Astrocyte of the cerebellum (primary cell): ENCODE results near the gene FBXL4.

ENCODE experiments used
- DNase-seq: peaks from one replicate; pipeline ENCODE4 v3.0.0-alpha.2; 2011; ENCODE audit warnings: low read depth
- H3K4me3 ChIP-seq: 2 replicates; pipeline ENCODE4 v1.5.1; 2011; ENCODE audit warnings: mild to moderate bottlenecking, low read depth, low read length, moderate library complexity
- CTCF ChIP-seq: IDR thresholded peaks from 2 replicates; pipeline ENCODE4 v1.5.1; 2012; ENCODE audit warnings: low read length, low read depth, moderate library complexity, mild to moderate bottlenecking; ENCODE audit errors: missing control alignments
- in situ Hi-C: cut with HindIII; loops from 2 replicates; pipeline ENCODE4 v1.10.0; 2017; ENCODE audit warnings: low sequenced_read_pairs

The FBXL4 gene

GRCh38 chr6:98835149-98836024, 112.4 kb downstream of the FBXL4 start:
- no peak for DNase-seq
- H3K4me3 ChIP-seq = peak overlapping the region; percentile 59
- no peak for TF ChIP-seq CTCF
- in situ Hi-C loops = no loop called here

GRCh38 chr6:98834060-98835031, 113.4 kb downstream of the FBXL4 start, which contains the start of gene POU3F2:
POU3F2 (plus strand) TSS chr6:98834574; CDS start chr6:98834874, 300 bp downstream.
- peak within 1 kb of the TSS; percentile 59 for H3K4me3 ChIP-seq
- DNase-seq = peak; percentile 88
- in situ Hi-C loops = no loop called here
- TF ChIP-seq CTCF = no peak

- no peak for TF ChIP-seq CTCF
- DNase-seq = no peak
- in situ Hi-C loops = no loop called here
- peak overlapping the region; percentile 59 for H3K4me3 ChIP-seq
These were observed 114.3 kb downstream of the FBXL4 start for GRCh38 chr6:98833307-98834059.

GRCh38 chr6:98833057-98833306, 114.8 kb downstream of the FBXL4 start:
- in situ Hi-C loops = no loop called here
- H3K4me3 ChIP-seq = peak overlapping the region; percentile 59
- TF ChIP-seq CTCF = peak; percentile 10
- DNase-seq = no peak

- in situ Hi-C loops = no loop called here
- H3K4me3 ChIP-seq = peak overlapping the region; percentile 59
- no peak for DNase-seq
- TF ChIP-seq CTCF = no peak
These were observed 115.3 kb downstream of the FBXL4 start for GRCh38 chr6:98832284-98833056.
